Right cardiac atrium (tissue), 5 donors: ENCODE results near the gene OGFOD2. TPM values are rescaled to one million over a fixed set of nuclear protein-coding genes. Genes with fewer than 3 reads are reported as not detected.
A peak's percentile ranks its signal among the peaks of the same experiment; 100 is the strongest.

ENCODE experiments used
- ATAC-seq, 2 donors: fragments of 200-7000 bp; cut with Tn5 transposase; one replicate each; pipeline versions ENCODE4 v1.8.0 to v1.9.1; 2020; ENCODE audit warnings: moderate library complexity in 2 of 2, mild to moderate bottlenecking in 1 of 2
- DNase-seq, 3 donors: peaks; one replicate each; pipeline ENCODE4 v3.0.0-alpha.2; 2020
- H3K27ac ChIP-seq: one replicate; pipeline ENCODE4 v1.5.1; 2013; ENCODE audit warnings: mild to moderate bottlenecking, low read length, control low read depth, moderate library complexity
- H3K27me3 ChIP-seq: one replicate; pipeline ENCODE4 v1.6.1; 2013; ENCODE audit not compliant: control insufficient read depth, insufficient read depth
- H3K4me1 ChIP-seq: one replicate; pipeline ENCODE4 v1.6.1; 2013; ENCODE audit warnings: low read length; ENCODE audit not compliant: control insufficient read depth, insufficient read depth
- H3K4me3 ChIP-seq: one replicate; pipeline ENCODE4 v1.5.1; 2013; ENCODE audit warnings: low read length, control low read depth
- H3K9me3 ChIP-seq: one replicate; pipeline ENCODE4 v1.6.1; 2013; ENCODE audit warnings: low read length; ENCODE audit not compliant: control insufficient read depth
- WGBS: extraction: QIAGEN DNeasy Blood & Tissue Kit; methylation state at CpG from one replicate; pipeline ENCODE4 v1.1.7; 2013; 5-methylcytosine and 5-hydroxymethylcytosine counted together
- intact Hi-C, 4 donors: fragments of 100-400 bp; cut with DNase I; formaldehyde crosslinking; loops; one replicate each; pipeline versions ENCODE4 v1.11.0 to v1.14.0; 2022 to 2023
- polyA plus RNA-seq: library from polyadenylated mRNA; stranded (reverse); fragments of 200-250 nt; gene quantifications from one replicate; pipeline ENCODE4 v1.2.3, GENCODE V29; 2013
- total RNA-seq, 4 donors: library from RNA; stranded (reverse); fragmentation: NEBNext Ultra II Directional; extraction: Animal tissue kit (Norgen Biotek cat#: 25700); gene quantifications; one replicate each; pipeline ENCODE4 v1.2.1, GENCODE V29; 2021
- donor health status: healthy with polysubstance abuse.
- donor health status: DM: no; HTN: yes; CAD: no.
- donor health status: DM: no; HTN: no; CAD: no.
- donor health status: DM: no; HTN: yes; CAD: no; lungs with severe emphysema.
- donor health status: DM: yes; HTN: yes; CAD: no.

The OGFOD2 gene
- total and polyA plus RNA-seq, 5 donors, result 9.6 to 17.8 (median 14.6) TPM

- Histone ChIP-seq H3K27ac (no peak overlapping the region), H3K4me3 (no peak overlapping the region), H3K9me3 (no peaks in the 10 kb centered on the region), H3K4me1 (peaks cover 2% of the 10 kb centered on the region), H3K27me3 (no peaks in the 10 kb centered on the region)
- 90% methylated on average over 16 of the region's 16 CpGs for WGBS
- DNase-seq, result peak in 2 of 3 donors; percentile 24 to 44
- intact Hi-C loops, result no loop called here
- ATAC-seq, result no peak
Measured at GRCh38 chr12:122996621-122997342, 21.7 kb downstream of the OGFOD2 start.

- peaks cover 2% of the 10 kb centered on the region for H3K4me1 ChIP-seq
- DNase-seq, result peak in 2 of 3 donors; percentile 44 to 56
- 91% methylated on average over 25 of the region's 25 CpGs for WGBS
- ATAC-seq, result no peak
- intact Hi-C loops, result no loop called here
- H3K9me3 ChIP-seq, result no peaks in the 10 kb centered on the region
- no peak overlapping the region for H3K4me3 ChIP-seq
- no peak overlapping the region for H3K27ac ChIP-seq
- no peaks in the 10 kb centered on the region for H3K27me3 ChIP-seq
Measured at GRCh38 chr12:122997343-122998250, 22.6 kb downstream of the OGFOD2 start.

GRCh38 chr12:122998316-122998715 is 23.3 kb downstream of the OGFOD2 start:
- DNase-seq, result peak in 2 of 3 donors; percentile 28 to 49
- Histone ChIP-seq H3K27ac (no peak overlapping the region), H3K4me3 (no peak overlapping the region), H3K27me3 (no peaks in the 10 kb centered on the region), H3K4me1 (peaks cover 2% of the 10 kb centered on the region), H3K9me3 (no peaks in the 10 kb centered on the region)
- intact Hi-C loops, result no loop called here
- 90% methylated on average over 4 of the region's 4 CpGs for WGBS
- ATAC-seq, result no peak

GRCh38 chr12:122999196-122999946 is 24.3 kb downstream of the OGFOD2 start:
- intact Hi-C loops, result no loop called here
- peak in 2 of 3 donors; percentile 15 to 31 for DNase-seq
- no peak overlapping the region for H3K27ac ChIP-seq
- H3K4me1 ChIP-seq, result peaks cover 2% of the 10 kb centered on the region
- 89% methylated on average over 8 of the region's 8 CpGs for WGBS
- no peaks in the 10 kb centered on the region for H3K9me3 ChIP-seq
- no peak for ATAC-seq
- H3K4me3 ChIP-seq, result no peak overlapping the region
- H3K27me3 ChIP-seq, result no peaks in the 10 kb centered on the region

GRCh38 chr12:122999986-123000420 is 25.0 kb downstream of the OGFOD2 start:
- no peaks in the 10 kb centered on the region for H3K9me3 ChIP-seq
- 83% methylated on average over 20 of the region's 20 CpGs for WGBS
- H3K27me3 ChIP-seq, result no peaks in the 10 kb centered on the region
- peaks cover 2% of the 10 kb centered on the region for H3K4me1 ChIP-seq
- peak in 2 of 3 donors; percentile 42 to 46 for DNase-seq
- intact Hi-C loops, result no loop called here
- ATAC-seq, result no peak
- no peak overlapping the region for H3K27ac ChIP-seq
- H3K4me3 ChIP-seq, result no peak overlapping the region

- H3K4me3 ChIP-seq, result no peak overlapping the region
- H3K27me3 ChIP-seq, result no peaks in the 10 kb centered on the region
- peaks cover 2% of the 10 kb centered on the region for H3K4me1 ChIP-seq
- DNase-seq (peak in 2 of 3 donors; percentile 18 to 37), ATAC-seq (no peak)
- H3K27ac ChIP-seq, result no peak overlapping the region
- no peaks in the 10 kb centered on the region for H3K9me3 ChIP-seq
- WGBS, result 97% methylated on average over 10 of the region's 10 CpGs
- intact Hi-C loops, result no loop called here
Measured at GRCh38 chr12:123000578-123000977, 25.5 kb downstream of the OGFOD2 start.

GRCh38 chr12:123001464-123001863 is 26.4 kb downstream of the OGFOD2 start:
- DNase-seq, result no peak
- Histone ChIP-seq H3K9me3 (no peaks in the 10 kb centered on the region), H3K4me3 (no peak overlapping the region), H3K4me1 (no peaks in the 10 kb centered on the region), H3K27me3 (no peaks in the 10 kb centered on the region), H3K27ac (no peak overlapping the region)
- intact Hi-C loops, result no loop called here
- WGBS, result 93% methylated on average over 3 of the region's 3 CpGs
- ATAC-seq, result no peak

- Histone ChIP-seq H3K4me1 (no peaks in the 10 kb centered on the region), H3K27ac (no peak overlapping the region), H3K9me3 (no peaks in the 10 kb centered on the region), H3K4me3 (no peak overlapping the region), H3K27me3 (no peaks in the 10 kb centered on the region)
- 90% methylated on average over 6 of the region's 6 CpGs for WGBS
- intact Hi-C loops, result no loop called here
- DNase-seq (no peak), ATAC-seq (no peak)
Measured at GRCh38 chr12:123003257-123003656, 28.2 kb downstream of the OGFOD2 start.

- Histone ChIP-seq H3K4me3 (no peak overlapping the region), H3K4me1 (no peaks in the 10 kb centered on the region), H3K27ac (no peak overlapping the region), H3K27me3 (no peaks in the 10 kb centered on the region), H3K9me3 (no peaks in the 10 kb centered on the region)
- intact Hi-C loops, result no loop called here
- 88% methylated on average over 14 of the region's 14 CpGs for whole genome bisulfite sequencing
- no peak for DNase-seq
- no peak for ATAC-seq
Measured at GRCh38 chr12:123004287-123004686, 29.2 kb downstream of the OGFOD2 start.

- ATAC-seq (peak in 1 of 2 donors; percentile 10), DNase-seq (peak in 1 of 3 donors; percentile 42)
- WGBS, result 92% methylated on average over 22 of the region's 22 CpGs
- H3K4me1 ChIP-seq, result no peaks in the 10 kb centered on the region
- H3K27ac ChIP-seq, result no peak overlapping the region
- H3K27me3 ChIP-seq, result no peaks in the 10 kb centered on the region
- H3K9me3 ChIP-seq, result no peaks in the 10 kb centered on the region
- no peak overlapping the region for H3K4me3 ChIP-seq
- intact Hi-C loops, result no loop called here
Measured at GRCh38 chr12:123005081-123005626, 30.1 kb downstream of the OGFOD2 start.
